ENCODE results near the gene CFAP73.

Gene CFAP73

GRCh38 chr12:113165521-113166450 lies 16.3 kb downstream of the CFAP73 start:
- no peak for DNase-seq (ENCODE audit: low read depth)

- no peak for DNase-seq (ENCODE audit: low read depth)
Measured at GRCh38 chr12:113167868-113168267, 18.3 kb downstream of the CFAP73 start.

GRCh38 chr12:113169697-113170096 lies 20.2 kb downstream of the CFAP73 start:
- no peak for DNase-seq (ENCODE audit: low read depth)

GRCh38 chr12:113170457-113170856 lies 20.9 kb downstream of the CFAP73 start:
- DNase-seq (ENCODE audit: low read depth), result no peak

GRCh38 chr12:113170926-113171325 lies 21.4 kb downstream of the CFAP73 start:
- no peak for DNase-seq (ENCODE audit: low read depth)

- no peak for DNase-seq (ENCODE audit: low read depth)
Measured at GRCh38 chr12:113171543-113171942, 22.0 kb downstream of the CFAP73 start.

- no peak for DNase-seq (ENCODE audit: low read depth)
Measured at GRCh38 chr12:113172185-113172584, 22.7 kb downstream of the CFAP73 start.

- DNase-seq (ENCODE audit: low read depth), result no peak
Measured at GRCh38 chr12:113173081-113173698, 23.7 kb downstream of the CFAP73 start.

- DNase-seq (ENCODE audit: low read depth), result no peak
Measured at GRCh38 chr12:113174461-113175384, 25.2 kb downstream of the CFAP73 start.

GRCh38 chr12:113179023-113179422 lies 29.5 kb downstream of the CFAP73 start:
- DNase-seq (ENCODE audit: low read depth), result no peak

- no peak for DNase-seq (ENCODE audit: low read depth)
Measured at GRCh38 chr12:113180333-113180732, 30.8 kb downstream of the CFAP73 start.

GRCh38 chr12:113181975-113182374 lies 32.5 kb downstream of the CFAP73 start:
- DNase-seq (ENCODE audit: low read depth), result no peak

GRCh38 chr12:113183030-113183589 lies 33.6 kb downstream of the CFAP73 start:
- DNase-seq (ENCODE audit: low read depth), result no peak

GRCh38 chr12:113184098-113184899 lies 34.8 kb downstream of the CFAP73 start:
- DNase-seq (ENCODE audit: low read depth), result no peak

- peak; percentile 79 for DNase-seq (ENCODE audit: low read depth)
Measured at GRCh38 chr12:113184900-113185179, 35.3 kb downstream of the CFAP73 start.

GRCh38 chr12:113185180-113186032 lies 35.9 kb downstream of the CFAP73 start, which contains the start of the genes DDX54 and RITA1:
DDX54 (minus strand) TSS chr12:113185478; CDS start chr12:113185451, 27 bp downstream.
RITA1 (plus strand) TSS chr12:113185721; CDS start chr12:113186747, 1,026 bp downstream.
- DNase-seq (ENCODE audit: low read depth), result no peak

- DNase-seq (ENCODE audit: low read depth), result no peak
Measured at GRCh38 chr12:113186033-113186365, 36.5 kb downstream of the CFAP73 start.

- no peak for DNase-seq (ENCODE audit: low read depth)
Measured at GRCh38 chr12:113186666-113187325, 37.3 kb downstream of the CFAP73 start.

GRCh38 chr12:113189361-113189760 lies 39.8 kb downstream of the CFAP73 start:
- no peak for DNase-seq (ENCODE audit: low read depth)

- no peak for DNase-seq (ENCODE audit: low read depth)
Measured at GRCh38 chr12:113190761-113191160, 41.2 kb downstream of the CFAP73 start.
